CD14-positive monocyte (primary cell): ENCODE results near the gene MTX1. TPM values are rescaled to one million over a fixed set of nuclear protein-coding genes. Genes with fewer than 3 reads are reported as not detected.

Experiments used
- DNase-seq, 3 donors: peaks; one replicate each; pipeline ENCODE4 v3.0.0-alpha.2; 2011 to 2022
- H2AFZ ChIP-seq: 2 replicates; pipeline ENCODE4 v1.6.0; 2012; ENCODE audit warnings: mild to moderate bottlenecking, low read depth, low read length, inconsistent platforms; ENCODE audit not compliant: insufficient read depth, poor library complexity, severe bottlenecking
- H3K27ac ChIP-seq, 2 donors: 1 replicate in 1 of 2; 2 replicates in 1 of 2; pipeline ENCODE4 v1.5.1; 2012 to 2013; ENCODE audit warnings: low read length in 2 of 2, control low read depth in 1 of 2, inconsistent platforms in 1 of 2, low read depth in 1 of 2, mild to moderate bottlenecking in 1 of 2
- H3K27me3 ChIP-seq, 2 donors: one replicate each; pipeline versions ENCODE4 v1.6.0 to v1.6.1; 2011 to 2013; ENCODE audit warnings: low read length in 2 of 2; ENCODE audit not compliant: control insufficient read depth in 2 of 2, insufficient read depth in 2 of 2
- H3K36me3 ChIP-seq, 2 donors: replicated peaks in 1 of 2; 1 replicate in 1 of 2; 2 replicates in 1 of 2; pipeline versions ENCODE4 v1.5.1 to v1.6.1; 2012 to 2013; ENCODE audit warnings: low read length in 2 of 2, control low read depth in 1 of 2, inconsistent platforms in 1 of 2, mild to moderate bottlenecking in 1 of 2; ENCODE audit not compliant: insufficient read depth in 2 of 2, control insufficient read depth in 1 of 2
- H3K4me1 ChIP-seq, 2 donors: 1 replicate in 1 of 2; 2 replicates in 1 of 2; pipeline versions ENCODE4 v1.5.1 to v1.6.1; 2012 to 2013; ENCODE audit warnings: low read length in 2 of 2, control low read depth in 1 of 2, inconsistent platforms in 1 of 2, mild to moderate bottlenecking in 1 of 2, moderate library complexity in 1 of 2; ENCODE audit not compliant: insufficient read depth in 2 of 2, control insufficient read depth in 1 of 2
- H3K4me2 ChIP-seq: replicated peaks from 2 replicates; pipeline ENCODE3; 2012; ENCODE audit warnings: low read length, moderate library complexity, mild to moderate bottlenecking; ENCODE audit not compliant: poor library complexity, severe bottlenecking; ENCODE audit errors: extremely low read depth
- H3K4me3 ChIP-seq, 3 experiments: fragments of 200-600 bp in 1 of 3; sonication (generic) in 1 of 3; replicated peaks in 1 of 3; 1 replicate in 2 of 3; 2 replicates in 1 of 3; pipeline ENCODE4 v1.5.1; 2011 to 2013; ENCODE audit warnings: low read length in 3 of 3, mild to moderate bottlenecking in 3 of 3, control low read depth in 2 of 3, low read depth in 2 of 3, inconsistent platforms in 1 of 3, moderate library complexity in 1 of 3
- H3K79me2 ChIP-seq: 2 replicates; pipeline ENCODE4 v1.6.0; 2012; ENCODE audit warnings: mild to moderate bottlenecking, control low read depth, inconsistent platforms, low read length, moderate library complexity; ENCODE audit not compliant: insufficient read depth
- H3K9ac ChIP-seq: 2 replicates; pipeline ENCODE4 v1.6.0; 2017; ENCODE audit warnings: low read length, mild to moderate bottlenecking; ENCODE audit not compliant: insufficient read depth, poor library complexity, severe bottlenecking
- H3K9me3 ChIP-seq, 2 donors: replicated peaks in 1 of 2; 1 replicate in 1 of 2; 2 replicates in 1 of 2; pipeline versions ENCODE4 v1.5.1 to v1.6.1; 2012 to 2013; ENCODE audit warnings: low read length in 2 of 2, control low read depth in 1 of 2; ENCODE audit not compliant: control insufficient read depth in 1 of 2, insufficient read depth in 1 of 2
- H4K20me1 ChIP-seq: 2 replicates; pipeline ENCODE4 v1.6.0; 2012; ENCODE audit warnings: mild to moderate bottlenecking, low read length, control low read depth, moderate library complexity; ENCODE audit not compliant: insufficient read depth
- H3K27ac Mint-ChIP-seq, 7 donors: one replicate each; pipeline ENCODE4 v1.8.0; 2020; ENCODE audit warnings: mild to moderate bottlenecking in 7 of 7, mixed read lengths in 7 of 7, moderate library complexity in 6 of 7, inconsistent platforms in 2 of 7
- H3K27me3 Mint-ChIP-seq, 3 donors: one replicate each; pipeline ENCODE4 v1.8.0; 2021 to 2022; ENCODE audit warnings: low read depth in 3 of 3, mild to moderate bottlenecking in 3 of 3, mixed read lengths in 3 of 3, moderate library complexity in 3 of 3, inconsistent platforms in 1 of 3
- H3K36me3 Mint-ChIP-seq, 2 donors: one replicate each; pipeline ENCODE4 v1.8.0; 2020; ENCODE audit warnings: mixed read lengths in 2 of 2, inconsistent platforms in 1 of 2, mild to moderate bottlenecking in 1 of 2
- H3K4me1 Mint-ChIP-seq: one replicate; pipeline ENCODE4 v1.8.0; 2020; ENCODE audit warnings: mild to moderate bottlenecking, mixed read lengths
- H3K4me3 Mint-ChIP-seq, 2 donors: one replicate each; pipeline ENCODE4 v1.8.0; 2020; ENCODE audit warnings: mild to moderate bottlenecking in 2 of 2, mixed read lengths in 2 of 2, moderate library complexity in 1 of 2
- H3K9me3 Mint-ChIP-seq, 7 donors: one replicate each; pipeline ENCODE4 v1.8.0; 2020 to 2022; ENCODE audit warnings: mixed read lengths in 7 of 7, mild to moderate bottlenecking in 6 of 7, moderate library complexity in 6 of 7, inconsistent platforms in 2 of 7
- WGBS: methylation state at CpG from one replicate; pipeline ENCODE4 v1.1.5; 2013; ENCODE audit warnings: missing lambda C conversion rate; ENCODE audit not compliant: insufficient coverage; 5-methylcytosine and 5-hydroxymethylcytosine counted together
- intact Hi-C, 2 donors: fragments of 100-400 bp; cut with micrococcal nuclease; formaldehyde crosslinking; loops; one replicate each; pipeline versions ENCODE4 v1.15.0 to v1.15.1; 2023
- polyA plus RNA-seq, 3 donors: library from polyadenylated mRNA; depleted of rRNA in 1 of 3; unstranded in 2 of 3; stranded (reverse) in 1 of 3; fragments of 300-500 nt in 2 of 3; fragments of >200 nt in 1 of 3; fragmentation: Illumina TruSeq in 2 of 3; gene quantifications; 1 replicate in 2 of 3; 2 replicates in 1 of 3; pipeline ENCODE4 v1.2.3, GENCODE V29; 2012 to 2021
- TF ChIP-seq, protein P1 (sequence below): fragments of 200-600 bp; IDR thresholded peaks from one replicate; pipeline ENCODE4 v1.8.0; 2022; ENCODE audit warnings: antibody characterized with exemption, mild to moderate bottlenecking

The MTX1 gene
- polyA plus RNA-seq, 3 donors = 79.7 to 101 (median 86.0) TPM

DNA sequence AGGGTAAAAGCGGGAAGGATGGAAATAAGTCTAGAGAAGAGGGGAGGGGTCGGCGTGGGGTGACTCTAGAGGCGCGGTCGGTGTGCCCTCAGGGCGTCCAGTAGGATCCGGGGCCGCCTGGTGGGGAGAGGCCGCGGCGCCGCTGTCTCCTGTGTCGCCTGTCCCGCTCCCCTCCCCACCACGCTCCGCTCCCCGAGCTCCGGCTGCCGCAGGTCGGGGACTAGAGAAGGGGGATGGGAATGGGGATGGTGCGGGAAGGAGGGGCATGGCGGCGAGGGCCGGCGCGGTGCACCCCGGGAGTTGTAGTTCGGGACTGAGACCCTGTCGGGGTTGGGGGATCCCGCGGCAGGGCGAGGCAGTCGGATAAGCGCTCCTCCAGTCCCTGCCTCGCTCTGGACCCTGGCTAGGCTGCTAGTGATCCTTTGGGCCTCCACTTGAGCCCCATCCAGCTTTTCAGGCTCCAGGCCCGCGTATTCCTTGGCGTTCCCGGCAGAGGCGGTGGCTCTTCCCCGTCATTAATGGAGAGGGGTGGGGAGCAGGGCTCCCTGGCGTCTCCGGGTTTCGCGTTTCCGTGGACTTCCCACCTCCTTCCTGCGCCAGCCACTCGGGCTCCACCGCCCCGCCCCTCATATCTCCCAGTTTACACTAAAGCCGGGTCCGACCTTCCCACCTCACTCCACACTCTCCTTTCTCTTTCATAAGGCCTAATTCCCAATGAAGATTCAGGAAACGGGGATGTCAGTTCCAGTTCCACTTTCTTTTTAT lies 46.9 kb downstream of the MTX1 start, which contains the start of gene ENTREP3:
TSS of gene ENTREP3 (minus strand) at position 241 of the 765 bp plus-strand sequence. CDS start 606 bp downstream, outside the sequence.
- peak within 1 kb of the TSS; percentile 87 to 93 for H3K4me3 Mint-ChIP-seq
- peak; percentile 43 to 64 (median 50) for DNase-seq
- H3K9me3 Mint-ChIP-seq = no peaks in the 10 kb centered on the region
- no peaks in the 10 kb centered on the region for H4K20me1 ChIP-seq
- TF ChIP-seq, protein P1, sequence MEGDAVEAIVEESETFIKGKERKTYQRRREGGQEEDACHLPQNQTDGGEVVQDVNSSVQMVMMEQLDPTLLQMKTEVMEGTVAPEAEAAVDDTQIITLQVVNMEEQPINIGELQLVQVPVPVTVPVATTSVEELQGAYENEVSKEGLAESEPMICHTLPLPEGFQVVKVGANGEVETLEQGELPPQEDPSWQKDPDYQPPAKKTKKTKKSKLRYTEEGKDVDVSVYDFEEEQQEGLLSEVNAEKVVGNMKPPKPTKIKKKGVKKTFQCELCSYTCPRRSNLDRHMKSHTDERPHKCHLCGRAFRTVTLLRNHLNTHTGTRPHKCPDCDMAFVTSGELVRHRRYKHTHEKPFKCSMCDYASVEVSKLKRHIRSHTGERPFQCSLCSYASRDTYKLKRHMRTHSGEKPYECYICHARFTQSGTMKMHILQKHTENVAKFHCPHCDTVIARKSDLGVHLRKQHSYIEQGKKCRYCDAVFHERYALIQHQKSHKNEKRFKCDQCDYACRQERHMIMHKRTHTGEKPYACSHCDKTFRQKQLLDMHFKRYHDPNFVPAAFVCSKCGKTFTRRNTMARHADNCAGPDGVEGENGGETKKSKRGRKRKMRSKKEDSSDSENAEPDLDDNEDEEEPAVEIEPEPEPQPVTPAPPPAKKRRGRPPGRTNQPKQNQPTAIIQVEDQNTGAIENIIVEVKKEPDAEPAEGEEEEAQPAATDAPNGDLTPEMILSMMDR = no peak
- H3K9ac ChIP-seq = peak within 1 kb of the TSS; percentile 61
- H3K4me2 ChIP-seq = peak within 1 kb of the TSS; percentile 97
- intact Hi-C loops = no loop called here
- peaks cover 31% of the 10 kb centered on the region for H3K4me1 Mint-ChIP-seq
- peak within 1 kb of the TSS; percentile 79 to 93 (median 90) for H3K27ac Mint-ChIP-seq
- H3K79me2 ChIP-seq = peaks cover 7% of the 10 kb centered on the region
- no peaks in the 10 kb centered on the region for H3K9me3 ChIP-seq
- peaks cover 31 to 40% of the 10 kb centered on the region in 2 donors for H3K36me3 Mint-ChIP-seq
- H3K27me3 Mint-ChIP-seq = peaks cover 0 to 5% (median 1%) of the 10 kb centered on the region in 3 donors
- H3K27ac ChIP-seq = peak within 1 kb of the TSS; percentile 62 to 72
- H3K36me3 ChIP-seq = peaks cover 9 to 34% of the 10 kb centered on the region in 2 donors
- WGBS = under 1% methylated on average over 23 of the region's 54 CpGs
- peaks cover 26 to 33% of the 10 kb centered on the region in 2 donors for H3K4me1 ChIP-seq
- H2AFZ ChIP-seq = peak within 1 kb of the TSS; percentile 92
- peak within 1 kb of the TSS; percentile 76 to 88 (median 78) for H3K4me3 ChIP-seq
- H3K27me3 ChIP-seq = no peaks in the 10 kb centered on the region

DNA sequence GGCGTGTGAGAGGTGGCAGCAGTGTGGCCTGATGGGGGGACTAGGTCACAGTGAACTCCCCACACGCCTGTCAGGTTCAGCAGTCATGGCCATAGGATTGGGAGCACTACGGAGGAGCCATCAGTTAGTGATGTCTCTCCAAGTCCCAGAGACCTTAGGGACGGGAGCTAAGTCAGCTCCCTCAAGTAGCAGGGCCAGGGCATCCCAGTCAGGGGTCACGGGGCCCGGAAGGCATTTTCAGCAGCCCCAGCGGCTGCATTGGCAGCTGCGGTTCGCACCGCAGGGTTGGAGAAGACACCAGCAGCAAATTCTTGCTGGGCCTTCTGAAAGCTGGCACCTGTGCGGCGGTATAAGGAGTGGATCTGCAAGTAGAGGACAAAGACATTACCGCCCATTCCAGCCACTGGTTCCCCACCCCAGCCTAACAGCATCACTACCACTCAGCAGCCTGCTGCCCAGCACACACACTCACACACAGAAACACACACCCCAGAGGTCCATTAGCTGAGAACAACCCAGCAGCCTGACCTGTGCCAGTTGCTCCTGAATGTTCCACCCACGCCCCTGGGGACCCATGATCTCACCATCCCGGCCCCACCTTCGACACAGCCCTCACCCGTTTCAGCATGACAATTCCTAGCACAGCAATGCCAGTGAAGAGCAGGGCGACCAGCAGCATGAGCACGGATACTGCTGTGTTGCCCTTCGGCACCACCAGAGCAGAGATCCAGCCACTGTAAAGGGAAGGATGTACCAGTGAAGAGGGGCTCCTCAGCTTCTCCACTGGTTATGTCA lies 47.8 kb downstream of the MTX1 start:
- no peaks in the 10 kb centered on the region for H3K9me3 Mint-ChIP-seq
- H3K4me2 ChIP-seq = peak overlapping the region; percentile 97
- H3K4me3 Mint-ChIP-seq = peak overlapping the region; percentile 87 to 93
- peaks cover 0 to 5% (median 1%) of the 10 kb centered on the region in 3 donors for H3K27me3 Mint-ChIP-seq
- H3K36me3 Mint-ChIP-seq = peaks cover 31 to 40% of the 10 kb centered on the region in 2 donors
- no peak for DNase-seq
- TF ChIP-seq, protein P1 = no peak
- H3K4me1 Mint-ChIP-seq = peaks cover 34% of the 10 kb centered on the region
- H3K79me2 ChIP-seq = peaks cover 15% of the 10 kb centered on the region
- peak overlapping the region; percentile 92 for H2AFZ ChIP-seq
- peak overlapping the region; percentile 61 for H3K9ac ChIP-seq
- no peaks in the 10 kb centered on the region for H3K9me3 ChIP-seq
- intact Hi-C loops = no loop called here
- peaks cover 7% of the 10 kb centered on the region for H4K20me1 ChIP-seq
- H3K27me3 ChIP-seq = no peaks in the 10 kb centered on the region
- H3K4me3 ChIP-seq = peak overlapping the region; percentile 76 to 88 (median 78)
- peaks cover 11 to 39% of the 10 kb centered on the region in 2 donors for H3K36me3 ChIP-seq
- H3K27ac ChIP-seq = peak overlapping the region; percentile 62 to 72
- H3K27ac Mint-ChIP-seq = peak overlapping the region in 6 of 7 donors; percentile 75 to 93 (median 89)
- 76% methylated on average over 13 of the region's 20 CpGs for WGBS
- peaks cover 28 to 30% of the 10 kb centered on the region in 2 donors for H3K4me1 ChIP-seq
